ENCODE results near the gene FTO. TPM values are rescaled to one million over a fixed set of nuclear protein-coding genes. Genes with fewer than 3 reads are reported as not detected.

FTO gene
- total and polyA plus RNA-seq, 2 of the 8 experiments (the other 6 are each of a cell fraction or from before 2014, with no cell fraction given), result 34.5 to 59.8 TPM

DNA sequence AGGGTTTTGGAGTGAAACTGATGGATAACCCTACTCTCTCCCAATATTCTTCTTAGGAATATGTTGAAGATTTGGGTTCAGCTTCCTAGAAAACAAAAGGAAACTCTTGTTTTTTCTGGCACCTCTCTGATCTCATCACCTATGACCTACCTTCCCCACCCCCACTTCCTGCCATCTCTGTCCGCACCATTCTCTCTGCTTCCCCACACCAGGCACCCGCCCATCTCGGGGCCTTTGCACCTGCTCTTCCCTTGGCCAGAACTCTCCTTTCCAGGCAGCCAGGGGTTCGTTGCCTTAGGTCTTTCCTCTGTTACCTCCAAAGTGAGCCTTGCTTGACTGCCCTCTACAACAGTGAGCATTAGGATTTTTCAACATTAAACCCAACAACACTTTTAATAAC is 423.0 kb downstream of the FTO start (continued):
- TF ChIP-seq CHD7 (IDR thresholded peaks at IDR 0.05; ENCODE audit: insufficient replicate concordance, low read length), result no peak
- no peak for TF ChIP-seq KDM1A (IDR thresholded peaks at IDR 0.05; ENCODE audit: borderline replicate concordance, low read length)
- no peak for TF ChIP-seq JUN (IDR thresholded peaks at IDR 0.05; ENCODE audit: low read depth, low read length)
- no peak for TF ChIP-seq EZH2 (IDR thresholded peaks at IDR 0.05; ENCODE audit: low read depth, low read length, severe bottlenecking)
- no peak for TF ChIP-seq KDM5A (IDR thresholded peaks at IDR 0.05; ENCODE audit: low read length)
- no peak for TF ChIP-seq GABPA (IDR thresholded peaks at IDR 0.05; ENCODE audit: borderline replicate concordance, insufficient read depth, low read length)

Measured in H1 (cell line).